Measurements from ENCODE around the gene ADGRG3. TPM values are rescaled to one million over a fixed set of nuclear protein-coding genes. Genes with fewer than 3 reads are reported as not detected.

The ADGRG3 gene
- total and polyA plus RNA-seq, 9 of the 15 experiments (the other 6 are each of a cell fraction or from before 2014, with no cell fraction given), result 0.09 to 0.52 (median 0.14) TPM; not detected in 3

GRCh38 chr16:57694725-57695679 lies 26.9 kb downstream of the ADGRG3 start, which contains the start of gene DRC7 (continued):
- TF ChIP-seq PKNOX1 (IDR thresholded peaks at IDR 0.05) (no peak), NR2C1 (IDR thresholded peaks at IDR 0.05) (peak; percentile 93), NR2C1 (tag; IDR thresholded peaks at IDR 0.05) (peak; percentile 98), ZNF507 (tag; conservative IDR thresholded peaks at IDR 0.05) (no peak), PRMT5 (CRISPR knock-in tag; IDR thresholded peaks at IDR 0.05) (no peak), TBP (optimal IDR thresholded peaks at IDR 0.05; ENCODE audit: low read depth, low read length) (peak; percentile 18), KDM1A (IDR thresholded peaks at IDR 0.05) (peak in 1 of 2 experiments; percentile 31; a peak in 1 of 4 replicates), GMEB1 (CRISPR knock-in tag; IDR thresholded peaks at IDR 0.05) (no peak), TAF7 (tag; IDR thresholded peaks at IDR 0.05) (no peak)
- TF ChIP-seq, protein P1, sequence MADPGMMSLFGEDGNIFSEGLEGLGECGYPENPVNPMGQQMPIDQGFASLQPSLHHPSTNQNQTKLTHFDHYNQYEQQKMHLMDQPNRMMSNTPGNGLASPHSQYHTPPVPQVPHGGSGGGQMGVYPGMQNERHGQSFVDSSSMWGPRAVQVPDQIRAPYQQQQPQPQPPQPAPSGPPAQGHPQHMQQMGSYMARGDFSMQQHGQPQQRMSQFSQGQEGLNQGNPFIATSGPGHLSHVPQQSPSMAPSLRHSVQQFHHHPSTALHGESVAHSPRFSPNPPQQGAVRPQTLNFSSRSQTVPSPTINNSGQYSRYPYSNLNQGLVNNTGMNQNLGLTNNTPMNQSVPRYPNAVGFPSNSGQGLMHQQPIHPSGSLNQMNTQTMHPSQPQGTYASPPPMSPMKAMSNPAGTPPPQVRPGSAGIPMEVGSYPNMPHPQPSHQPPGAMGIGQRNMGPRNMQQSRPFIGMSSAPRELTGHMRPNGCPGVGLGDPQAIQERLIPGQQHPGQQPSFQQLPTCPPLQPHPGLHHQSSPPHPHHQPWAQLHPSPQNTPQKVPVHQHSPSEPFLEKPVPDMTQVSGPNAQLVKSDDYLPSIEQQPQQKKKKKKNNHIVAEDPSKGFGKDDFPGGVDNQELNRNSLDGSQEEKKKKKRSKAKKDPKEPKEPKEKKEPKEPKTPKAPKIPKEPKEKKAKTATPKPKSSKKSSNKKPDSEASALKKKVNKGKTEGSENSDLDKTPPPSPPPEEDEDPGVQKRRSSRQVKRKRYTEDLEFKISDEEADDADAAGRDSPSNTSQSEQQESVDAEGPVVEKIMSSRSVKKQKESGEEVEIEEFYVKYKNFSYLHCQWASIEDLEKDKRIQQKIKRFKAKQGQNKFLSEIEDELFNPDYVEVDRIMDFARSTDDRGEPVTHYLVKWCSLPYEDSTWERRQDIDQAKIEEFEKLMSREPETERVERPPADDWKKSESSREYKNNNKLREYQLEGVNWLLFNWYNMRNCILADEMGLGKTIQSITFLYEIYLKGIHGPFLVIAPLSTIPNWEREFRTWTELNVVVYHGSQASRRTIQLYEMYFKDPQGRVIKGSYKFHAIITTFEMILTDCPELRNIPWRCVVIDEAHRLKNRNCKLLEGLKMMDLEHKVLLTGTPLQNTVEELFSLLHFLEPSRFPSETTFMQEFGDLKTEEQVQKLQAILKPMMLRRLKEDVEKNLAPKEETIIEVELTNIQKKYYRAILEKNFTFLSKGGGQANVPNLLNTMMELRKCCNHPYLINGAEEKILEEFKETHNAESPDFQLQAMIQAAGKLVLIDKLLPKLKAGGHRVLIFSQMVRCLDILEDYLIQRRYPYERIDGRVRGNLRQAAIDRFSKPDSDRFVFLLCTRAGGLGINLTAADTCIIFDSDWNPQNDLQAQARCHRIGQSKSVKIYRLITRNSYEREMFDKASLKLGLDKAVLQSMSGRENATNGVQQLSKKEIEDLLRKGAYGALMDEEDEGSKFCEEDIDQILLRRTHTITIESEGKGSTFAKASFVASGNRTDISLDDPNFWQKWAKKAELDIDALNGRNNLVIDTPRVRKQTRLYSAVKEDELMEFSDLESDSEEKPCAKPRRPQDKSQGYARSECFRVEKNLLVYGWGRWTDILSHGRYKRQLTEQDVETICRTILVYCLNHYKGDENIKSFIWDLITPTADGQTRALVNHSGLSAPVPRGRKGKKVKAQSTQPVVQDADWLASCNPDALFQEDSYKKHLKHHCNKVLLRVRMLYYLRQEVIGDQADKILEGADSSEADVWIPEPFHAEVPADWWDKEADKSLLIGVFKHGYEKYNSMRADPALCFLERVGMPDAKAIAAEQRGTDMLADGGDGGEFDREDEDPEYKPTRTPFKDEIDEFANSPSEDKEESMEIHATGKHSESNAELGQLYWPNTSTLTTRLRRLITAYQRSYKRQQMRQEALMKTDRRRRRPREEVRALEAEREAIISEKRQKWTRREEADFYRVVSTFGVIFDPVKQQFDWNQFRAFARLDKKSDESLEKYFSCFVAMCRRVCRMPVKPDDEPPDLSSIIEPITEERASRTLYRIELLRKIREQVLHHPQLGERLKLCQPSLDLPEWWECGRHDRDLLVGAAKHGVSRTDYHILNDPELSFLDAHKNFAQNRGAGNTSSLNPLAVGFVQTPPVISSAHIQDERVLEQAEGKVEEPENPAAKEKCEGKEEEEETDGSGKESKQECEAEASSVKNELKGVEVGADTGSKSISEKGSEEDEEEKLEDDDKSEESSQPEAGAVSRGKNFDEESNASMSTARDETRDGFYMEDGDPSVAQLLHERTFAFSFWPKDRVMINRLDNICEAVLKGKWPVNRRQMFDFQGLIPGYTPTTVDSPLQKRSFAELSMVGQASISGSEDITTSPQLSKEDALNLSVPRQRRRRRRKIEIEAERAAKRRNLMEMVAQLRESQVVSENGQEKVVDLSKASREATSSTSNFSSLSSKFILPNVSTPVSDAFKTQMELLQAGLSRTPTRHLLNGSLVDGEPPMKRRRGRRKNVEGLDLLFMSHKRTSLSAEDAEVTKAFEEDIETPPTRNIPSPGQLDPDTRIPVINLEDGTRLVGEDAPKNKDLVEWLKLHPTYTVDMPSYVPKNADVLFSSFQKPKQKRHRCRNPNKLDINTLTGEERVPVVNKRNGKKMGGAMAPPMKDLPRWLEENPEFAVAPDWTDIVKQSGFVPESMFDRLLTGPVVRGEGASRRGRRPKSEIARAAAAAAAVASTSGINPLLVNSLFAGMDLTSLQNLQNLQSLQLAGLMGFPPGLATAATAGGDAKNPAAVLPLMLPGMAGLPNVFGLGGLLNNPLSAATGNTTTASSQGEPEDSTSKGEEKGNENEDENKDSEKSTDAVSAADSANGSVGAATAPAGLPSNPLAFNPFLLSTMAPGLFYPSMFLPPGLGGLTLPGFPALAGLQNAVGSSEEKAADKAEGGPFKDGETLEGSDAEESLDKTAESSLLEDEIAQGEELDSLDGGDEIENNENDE (IDR thresholded peaks at IDR 0.05; ENCODE audit: low read depth, low read length), result no peak
